HepG2 (cell line): ENCODE measurements around the gene MBL2. TPM values are rescaled to one million over a fixed set of nuclear protein-coding genes. Genes with fewer than 3 reads are reported as not detected.

ENCODE experiments used
- DMAP1 ChIP-seq: IDR thresholded peaks from 2 replicates; pipeline ENCODE4 v1.6.1; 2016
- DNMT3B ChIP-seq: conservative IDR thresholded peaks from 2 replicates; pipeline ENCODE4 v1.6.1; 2016; ENCODE audit warnings: missing biosample characterization, control low read depth
- FOXO1 ChIP-seq: sonication (generic); formaldehyde crosslinking; IDR thresholded peaks from 2 replicates; pipeline ENCODE4 v1.4.0; 2020; ENCODE audit warnings: missing genetic modification reagents
- HDAC1 ChIP-seq: sonication (generic); formaldehyde crosslinking; IDR thresholded peaks from 2 replicates; pipeline ENCODE4 v1.5.1; 2020; ENCODE audit warnings: mild to moderate bottlenecking, missing genetic modification reagents
- HHEX ChIP-seq: IDR thresholded peaks from 2 replicates; pipeline ENCODE4 v1.6.1; 2016; ENCODE audit warnings: control low read depth
- HNF1A ChIP-seq, 2 experiments: sonication (generic) in 1 of 2; formaldehyde crosslinking in 1 of 2; IDR thresholded peaks; 2 replicates each; pipeline versions ENCODE4 v1.4.0 to v1.6.1; 2016 to 2020; ENCODE audit warnings: borderline replicate concordance in 1 of 2, low read depth in 1 of 2, mild to moderate bottlenecking in 1 of 2, missing genetic modification reagents in 1 of 2
- HNF4A ChIP-seq: sonication (generic); formaldehyde crosslinking; IDR thresholded peaks from 2 replicates; pipeline ENCODE4 v1.4.0; 2020; ENCODE audit warnings: missing genetic modification reagents
- HNF4G ChIP-seq, 2 experiments: sonication (generic) in 1 of 2; formaldehyde crosslinking in 1 of 2; IDR thresholded peaks; 2 replicates each; pipeline versions ENCODE4 v1.4.0 to v1.6.1; 2011 to 2020; ENCODE audit warnings: borderline replicate concordance in 2 of 2, low read depth in 2 of 2, mild to moderate bottlenecking in 2 of 2, low read length in 1 of 2, missing genetic modification reagents in 1 of 2, moderate library complexity in 1 of 2
- MBD4 ChIP-seq: IDR thresholded peaks from 2 replicates; pipeline ENCODE4 v1.6.1; 2012; ENCODE audit warnings: low read length, inconsistent platforms, borderline replicate concordance
- MED8 ChIP-seq: sonication (generic); formaldehyde crosslinking; IDR thresholded peaks from 2 replicates; pipeline ENCODE4 v1.8.1; 2023; ENCODE audit warnings: mild to moderate bottlenecking, missing genetic modification reagents; ENCODE audit not compliant: insufficient replicate concordance
- MLLT10 ChIP-seq: sonication (generic); formaldehyde crosslinking; IDR thresholded peaks from 2 replicates; pipeline ENCODE4 v1.4.0; 2020; ENCODE audit warnings: missing genetic modification reagents
- NFATC3 ChIP-seq: sonication (generic); formaldehyde crosslinking; IDR thresholded peaks from 2 replicates; pipeline ENCODE4 v1.5.1; 2020; ENCODE audit warnings: mild to moderate bottlenecking, missing genetic modification reagents
- PAF1 ChIP-seq: IDR thresholded peaks from 2 replicates; pipeline ENCODE4 v1.6.1; 2016; ENCODE audit warnings: missing genetic modification reagents, missing compliant biosample characterization
- RARA ChIP-seq: IDR thresholded peaks from 2 replicates; pipeline ENCODE4 v1.6.1; 2016; ENCODE audit warnings: missing genetic modification reagents, missing compliant biosample characterization
- RCOR2 ChIP-seq: IDR thresholded peaks from 2 replicates; pipeline ENCODE4 v1.6.1; 2016; ENCODE audit warnings: missing biosample characterization, missing genetic modification reagents
- SOX5 ChIP-seq: IDR thresholded peaks from 2 replicates; pipeline ENCODE4 v1.6.1; 2016; ENCODE audit warnings: borderline replicate concordance
- ZNF136 ChIP-seq: sonication (generic); formaldehyde crosslinking; IDR thresholded peaks from 2 replicates; pipeline ENCODE4 v1.8.1; 2022; ENCODE audit warnings: low read depth, mild to moderate bottlenecking, moderate library complexity, missing genetic modification reagents
- ZNF280D ChIP-seq: sonication (generic); formaldehyde crosslinking; IDR thresholded peaks from 2 replicates; pipeline ENCODE4 v1.5.1; 2020; ENCODE audit warnings: mild to moderate bottlenecking, missing genetic modification reagents
- ZNF614 ChIP-seq: IDR thresholded peaks from 2 replicates; pipeline ENCODE4 v1.6.1; 2018; ENCODE audit warnings: missing biosample characterization, missing genetic modification reagents, inconsistent platforms, borderline replicate concordance
- ZNF749 ChIP-seq: sonication (generic); formaldehyde crosslinking; IDR thresholded peaks from 2 replicates; pipeline ENCODE4 v1.8.0; 2022; ENCODE audit warnings: mild to moderate bottlenecking, missing genetic modification reagents, moderate library complexity, borderline replicate concordance
- ZSCAN21 ChIP-seq: sonication (generic); formaldehyde crosslinking; IDR thresholded peaks from 2 replicates; pipeline ENCODE4 v1.8.0; 2022; ENCODE audit warnings: mild to moderate bottlenecking, missing genetic modification reagents, moderate library complexity, borderline replicate concordance
- polyA plus RNA-seq, 8 experiments: library from polyadenylated mRNA; depleted of rRNA in 3 of 8; stranded (reverse) in 7 of 8; unstranded in 1 of 8; fragments of >200 nt; fragmentation: Illumina TruSeq in 4 of 8; extraction: Trizol in 4 of 8; gene quantifications; 2 replicates each; pipeline versions ENCODE4 v1.2.1 to v1.2.3, GENCODE V29; 2011 to 2016; ENCODE audit warnings: low read depth in 4 of 8, missing spikeins in 1 of 8, mixed read lengths in 1 of 8; ENCODE audit not compliant: insufficient read depth in 1 of 8
- total RNA-seq, 5 experiments: library from RNA; depleted of rRNA; stranded (reverse); fragments of >200 nt; fragmentation: Illumina TruSeq; extraction: Trizol; gene quantifications; 2 replicates each; pipeline ENCODE4 v1.2.3, GENCODE V29; 2016; ENCODE audit warnings: low read depth in 1 of 5

The MBL2 gene
- total and polyA plus RNA-seq, 2 of the 13 experiments (the other 11 are each of a cell fraction or from before 2014, with no cell fraction given), result 9.6 to 16.2 TPM

GRCh38 chr10:52771534-52772445 lies 794 bp downstream of the MBL2 start (continued):
- TF ChIP-seq ZNF280D (CRISPR knock-in tag) (0 out of 2 replicates have a peak, but pooled peaks have one; percentile 62), HHEX (CRISPR knock-in tag) (peak; percentile 54), ZNF749 (CRISPR knock-in tag) (peak; percentile 24; the same call in 1 of the 2 replicates), ZNF614 (CRISPR knock-in tag) (0 out of 2 replicates have a peak, but pooled peaks have one; percentile 40), RCOR2 (CRISPR knock-in tag) (peak; percentile 65), HNF4A (CRISPR knock-in tag) (peak; percentile 74), DNMT3B (0 out of 2 replicates have a peak, but pooled peaks have one; percentile 9), FOXO1 (CRISPR knock-in tag) (peak; percentile 68; the same call in 1 of the 2 replicates), NFATC3 (CRISPR knock-in tag) (no peak), HNF1A (IDR thresholded peaks at IDR 0.05; ENCODE audit: low read depth) (peak; percentile 44; the same call in 1 of the 2 replicates), HNF1A (CRISPR knock-in tag; IDR thresholded peaks at IDR 0.05; ENCODE audit: borderline replicate concordance) (peak; percentile 82), PAF1 (CRISPR knock-in tag) (no peak), SOX5 (CRISPR knock-in tag) (peak; percentile 70; the same call in 1 of the 2 replicates), ZSCAN21 (CRISPR knock-in tag) (peak; percentile 64; the same call in 1 of the 2 replicates), HNF4G (IDR thresholded peaks at IDR 0.05; ENCODE audit: borderline replicate concordance, low read depth, low read length) (peak; percentile 27; the same call in 1 of the 2 replicates), HNF4G (CRISPR knock-in tag; IDR thresholded peaks at IDR 0.05; ENCODE audit: borderline replicate concordance, low read depth) (no peak; the same call in 1 of the 2 replicates), HDAC1 (CRISPR knock-in tag) (peak; percentile 62), MBD4 (no peak), DMAP1 (peak; percentile 42; the same call in 1 of the 2 replicates), ZNF136 (CRISPR knock-in tag) (no peak), MED8 (CRISPR knock-in tag) (peak; percentile 12), RARA (CRISPR knock-in tag) (peak; percentile 97), MLLT10 (CRISPR knock-in tag) (no peak)
